ENCODE data around the gene FILIP1L.

Gene FILIP1L

GRCh38 chr3:100042166-100042981 lies 71.9 kb downstream of the FILIP1L start:
- no peak for DNase-seq (ENCODE audit: low read depth)

- no peak for DNase-seq (ENCODE audit: low read depth)
Observed at GRCh38 chr3:100041328-100041749, 73.0 kb downstream of the FILIP1L start.

- DNase-seq (ENCODE audit: low read depth), result no peak
Observed at GRCh38 chr3:100040451-100041225, 73.7 kb downstream of the FILIP1L start.

GRCh38 chr3:100039075-100039474 lies 75.2 kb downstream of the FILIP1L start:
- DNase-seq (ENCODE audit: low read depth), result no peak

GRCh38 chr3:100033903-100034471 lies 80.3 kb downstream of the FILIP1L start:
- DNase-seq (ENCODE audit: low read depth), result no peak

GRCh38 chr3:100033184-100033583 lies 81.1 kb downstream of the FILIP1L start:
- no peak for DNase-seq (ENCODE audit: low read depth)

GRCh38 chr3:100032243-100032642 lies 82.1 kb downstream of the FILIP1L start:
- DNase-seq (ENCODE audit: low read depth), result no peak

- DNase-seq (ENCODE audit: low read depth), result no peak
Observed at GRCh38 chr3:100030914-100031425, 83.3 kb downstream of the FILIP1L start.

GRCh38 chr3:100030346-100030745 lies 84.0 kb downstream of the FILIP1L start:
- no peak for DNase-seq (ENCODE audit: low read depth)

- DNase-seq (ENCODE audit: low read depth), result no peak
Observed at GRCh38 chr3:100029689-100030088, 84.6 kb downstream of the FILIP1L start.

GRCh38 chr3:100029052-100029451 lies 85.2 kb downstream of the FILIP1L start:
- DNase-seq (ENCODE audit: low read depth), result no peak

GRCh38 chr3:100027321-100027720 lies 87.0 kb downstream of the FILIP1L start:
- no peak for DNase-seq (ENCODE audit: low read depth)

GRCh38 chr3:100024520-100025303 lies 89.6 kb downstream of the FILIP1L start:
- no peak for DNase-seq (ENCODE audit: low read depth)

GRCh38 chr3:100023595-100023994 lies 90.7 kb downstream of the FILIP1L start:
- no peak for DNase-seq (ENCODE audit: low read depth)

- no peak for DNase-seq (ENCODE audit: low read depth)
Observed at GRCh38 chr3:100023150-100023549, 91.2 kb downstream of the FILIP1L start.

- DNase-seq (ENCODE audit: low read depth), result no peak
Observed at GRCh38 chr3:100022506-100022905, 91.8 kb downstream of the FILIP1L start.

- DNase-seq (ENCODE audit: low read depth), result no peak
Observed at GRCh38 chr3:100020876-100021644, 93.2 kb downstream of the FILIP1L start.

GRCh38 chr3:100019719-100020118 lies 94.6 kb downstream of the FILIP1L start:
- no peak for DNase-seq (ENCODE audit: low read depth)

GRCh38 chr3:100018806-100019205 lies 95.5 kb downstream of the FILIP1L start:
- no peak for DNase-seq (ENCODE audit: low read depth)

- no peak for DNase-seq (ENCODE audit: low read depth)
Observed at GRCh38 chr3:100010087-100010417, 104.2 kb downstream of the FILIP1L start.

Measured in activated T-cell treated with anti-CD3 and anti-CD28 coated beads for 48 hours (primary cell).